ENCODE data around the gene YBEY.

- TF ChIP-seq, protein P1, sequence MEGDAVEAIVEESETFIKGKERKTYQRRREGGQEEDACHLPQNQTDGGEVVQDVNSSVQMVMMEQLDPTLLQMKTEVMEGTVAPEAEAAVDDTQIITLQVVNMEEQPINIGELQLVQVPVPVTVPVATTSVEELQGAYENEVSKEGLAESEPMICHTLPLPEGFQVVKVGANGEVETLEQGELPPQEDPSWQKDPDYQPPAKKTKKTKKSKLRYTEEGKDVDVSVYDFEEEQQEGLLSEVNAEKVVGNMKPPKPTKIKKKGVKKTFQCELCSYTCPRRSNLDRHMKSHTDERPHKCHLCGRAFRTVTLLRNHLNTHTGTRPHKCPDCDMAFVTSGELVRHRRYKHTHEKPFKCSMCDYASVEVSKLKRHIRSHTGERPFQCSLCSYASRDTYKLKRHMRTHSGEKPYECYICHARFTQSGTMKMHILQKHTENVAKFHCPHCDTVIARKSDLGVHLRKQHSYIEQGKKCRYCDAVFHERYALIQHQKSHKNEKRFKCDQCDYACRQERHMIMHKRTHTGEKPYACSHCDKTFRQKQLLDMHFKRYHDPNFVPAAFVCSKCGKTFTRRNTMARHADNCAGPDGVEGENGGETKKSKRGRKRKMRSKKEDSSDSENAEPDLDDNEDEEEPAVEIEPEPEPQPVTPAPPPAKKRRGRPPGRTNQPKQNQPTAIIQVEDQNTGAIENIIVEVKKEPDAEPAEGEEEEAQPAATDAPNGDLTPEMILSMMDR (IDR thresholded peaks at IDR 0.05) = no peak
- TF ChIP-seq POLR2A (IDR thresholded peaks at IDR 0.05) = no peak
Observed at GRCh38 chr21:46320331-46320801, 34.2 kb downstream of the YBEY start.

Measured in thyroid gland (tissue), 4 donors.